Esophagus (tissue), 2 donors: ENCODE measurements around the gene NOTCH1. TPM values are rescaled to one million over a fixed set of nuclear protein-coding genes. Genes with fewer than 3 reads are reported as not detected.

ENCODE experiments used
- H3K27ac ChIP-seq, 2 donors: one replicate each; pipeline ENCODE4 v1.5.1; 2013; ENCODE audit warnings: low read depth in 2 of 2, mild to moderate bottlenecking in 2 of 2, inconsistent platforms in 1 of 2, low read length in 1 of 2, moderate library complexity in 1 of 2
- H3K27me3 ChIP-seq, 2 donors: one replicate each; pipeline ENCODE4 v1.6.1; 2013; ENCODE audit warnings: low read length in 2 of 2, control low read depth in 1 of 2, mild to moderate bottlenecking in 1 of 2; ENCODE audit not compliant: insufficient read depth in 2 of 2, control insufficient read depth in 1 of 2
- H3K36me3 ChIP-seq, 2 donors: one replicate each; pipeline ENCODE4 v1.6.1; 2013; ENCODE audit warnings: low read length in 1 of 2; ENCODE audit not compliant: control insufficient read depth in 2 of 2, insufficient read depth in 2 of 2
- H3K4me1 ChIP-seq, 2 donors: one replicate each; pipeline ENCODE4 v1.6.1; 2013; ENCODE audit warnings: low read length in 1 of 2; ENCODE audit not compliant: control insufficient read depth in 2 of 2, insufficient read depth in 2 of 2
- H3K4me3 ChIP-seq, 2 donors: one replicate each; pipeline ENCODE4 v1.5.1; 2013; ENCODE audit warnings: low read length in 2 of 2, mild to moderate bottlenecking in 2 of 2, low read depth in 1 of 2, moderate library complexity in 1 of 2
- H3K9me3 ChIP-seq, 2 donors: one replicate each; pipeline ENCODE4 v1.6.1; 2013; ENCODE audit warnings: mild to moderate bottlenecking in 2 of 2, low read depth in 1 of 2, low read length in 1 of 2, moderate library complexity in 1 of 2; ENCODE audit not compliant: control insufficient read depth in 2 of 2, insufficient read depth in 1 of 2
- WGBS, 2 donors: extraction: QIAGEN DNeasy Blood & Tissue Kit; methylation state at CpG; one replicate each; pipeline ENCODE4 v1.1.7; 2013; 5-methylcytosine and 5-hydroxymethylcytosine counted together
- polyA plus RNA-seq, 2 donors: library from polyadenylated mRNA; stranded (reverse); fragments of 200-250 nt; gene quantifications; one replicate each; pipeline ENCODE4 v1.2.3, GENCODE V29; 2013
- donor health status: healthy with polysubstance abuse.
- donor health status: Bipolar disorder and iron deficiency.

The NOTCH1 gene
- polyA plus RNA-seq = 10 to 100 TPM in 1 of 2 donors, 1 to 10 TPM in 1; 9.6 to 19.8 TPM

GRCh38 chr9:136545965-136546696, at the start of gene NOTCH1:
Gene NOTCH1 (minus strand): TSS chr9:136546048. CDS start chr9:136545786, 262 bp downstream.
- Histone ChIP-seq H3K9me3 (no peaks in the 10 kb centered on the region), H3K27me3 (no peaks in the 10 kb centered on the region), H3K27ac (peak within 1 kb of the TSS; percentile 99), H3K36me3 (peaks cover 0 to 17% of the 10 kb centered on the region in 2 donors), H3K4me3 (peak within 1 kb of the TSS; percentile 73 to 82), H3K4me1 (peaks cover 12 to 43% of the 10 kb centered on the region in 2 donors)
- WGBS, 2 donors = 0 to 1% methylated on average over 81 to 94 of the region's 94 CpGs

DNA sequence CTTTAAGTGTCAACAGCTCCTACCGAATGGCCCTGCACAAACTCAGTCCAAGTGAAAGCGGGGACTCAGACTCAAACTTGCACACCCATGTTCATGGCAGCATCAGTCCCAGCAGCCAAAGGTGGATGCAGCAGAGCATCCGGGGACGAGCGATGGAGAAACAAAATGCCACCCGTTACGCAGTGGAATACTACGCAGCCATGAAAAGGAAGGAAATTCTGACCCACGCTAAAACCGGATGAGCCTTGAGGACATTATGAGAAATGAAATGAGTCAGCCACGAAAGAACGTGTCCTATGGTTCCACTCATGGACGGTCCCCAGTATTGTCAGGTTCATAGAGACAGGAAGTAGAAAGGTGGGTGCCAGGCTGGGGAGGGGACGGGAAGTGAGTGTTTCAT, 48.6 kb upstream of the NOTCH1 start:
- H3K4me3 ChIP-seq = no peak overlapping the region
- H3K4me1 ChIP-seq = peaks cover 0 to 11% of the 10 kb centered on the region in 2 donors
- no peaks in the 10 kb centered on the region for H3K9me3 ChIP-seq
- WGBS, 2 donors = 92 to 94% methylated on average over 14 of the region's 14 CpGs
- H3K27me3 ChIP-seq = no peaks in the 10 kb centered on the region
- no peaks in the 10 kb centered on the region for H3K36me3 ChIP-seq
- H3K27ac ChIP-seq = no peak overlapping the region

- H3K27me3 ChIP-seq = no peaks in the 10 kb centered on the region
- WGBS, 2 donors = 79 to 85% methylated on average over 8 of the region's 8 CpGs
- H3K27ac ChIP-seq = no peak overlapping the region
- peaks cover 0 to 13% of the 10 kb centered on the region in 2 donors for H3K4me1 ChIP-seq
- H3K36me3 ChIP-seq = no peaks in the 10 kb centered on the region
- H3K9me3 ChIP-seq = no peaks in the 10 kb centered on the region
- no peak overlapping the region for H3K4me3 ChIP-seq
These were observed 47.7 kb upstream of the NOTCH1 start for GRCh38 chr9:136593581-136593980.

- WGBS, 2 donors = 84 to 85% methylated on average over 13 of the region's 13 CpGs
These were observed 46.8 kb upstream of the NOTCH1 start for GRCh38 chr9:136592666-136593065.

GRCh38 chr9:136590821-136591752, 45.2 kb upstream of the NOTCH1 start:
- H3K4me1 ChIP-seq = peaks cover 0 to 18% of the 10 kb centered on the region in 2 donors
- no peaks in the 10 kb centered on the region for H3K36me3 ChIP-seq
- WGBS, 2 donors = 81 to 84% methylated on average over 26 of the region's 26 CpGs

More at GRCh38 chr9:136592666-136593065, 46.8 kb upstream of the NOTCH1 start:
- Histone ChIP-seq H3K27me3 (no peaks in the 10 kb centered on the region), H3K27ac (no peak overlapping the region), H3K9me3 (no peaks in the 10 kb centered on the region), H3K4me1 (peaks cover 0 to 11% of the 10 kb centered on the region in 2 donors), H3K36me3 (no peaks in the 10 kb centered on the region), H3K4me3 (no peak overlapping the region)

GRCh38 chr9:136589766-136590763, 44.2 kb upstream of the NOTCH1 start:
- Histone ChIP-seq H3K4me3 (no peak overlapping the region), H3K27me3 (no peaks in the 10 kb centered on the region), H3K4me1 (peaks cover 0 to 22% of the 10 kb centered on the region in 2 donors), H3K27ac (no peak overlapping the region), H3K36me3 (no peaks in the 10 kb centered on the region), H3K9me3 (no peaks in the 10 kb centered on the region)
- 79 to 82% methylated on average over 29 of the region's 29 CpGs for WGBS, 2 donors

More at GRCh38 chr9:136590821-136591752, 45.2 kb upstream of the NOTCH1 start:
- Histone ChIP-seq H3K27me3 (no peaks in the 10 kb centered on the region), H3K9me3 (no peaks in the 10 kb centered on the region), H3K4me3 (no peak overlapping the region), H3K27ac (no peak overlapping the region)

DNA sequence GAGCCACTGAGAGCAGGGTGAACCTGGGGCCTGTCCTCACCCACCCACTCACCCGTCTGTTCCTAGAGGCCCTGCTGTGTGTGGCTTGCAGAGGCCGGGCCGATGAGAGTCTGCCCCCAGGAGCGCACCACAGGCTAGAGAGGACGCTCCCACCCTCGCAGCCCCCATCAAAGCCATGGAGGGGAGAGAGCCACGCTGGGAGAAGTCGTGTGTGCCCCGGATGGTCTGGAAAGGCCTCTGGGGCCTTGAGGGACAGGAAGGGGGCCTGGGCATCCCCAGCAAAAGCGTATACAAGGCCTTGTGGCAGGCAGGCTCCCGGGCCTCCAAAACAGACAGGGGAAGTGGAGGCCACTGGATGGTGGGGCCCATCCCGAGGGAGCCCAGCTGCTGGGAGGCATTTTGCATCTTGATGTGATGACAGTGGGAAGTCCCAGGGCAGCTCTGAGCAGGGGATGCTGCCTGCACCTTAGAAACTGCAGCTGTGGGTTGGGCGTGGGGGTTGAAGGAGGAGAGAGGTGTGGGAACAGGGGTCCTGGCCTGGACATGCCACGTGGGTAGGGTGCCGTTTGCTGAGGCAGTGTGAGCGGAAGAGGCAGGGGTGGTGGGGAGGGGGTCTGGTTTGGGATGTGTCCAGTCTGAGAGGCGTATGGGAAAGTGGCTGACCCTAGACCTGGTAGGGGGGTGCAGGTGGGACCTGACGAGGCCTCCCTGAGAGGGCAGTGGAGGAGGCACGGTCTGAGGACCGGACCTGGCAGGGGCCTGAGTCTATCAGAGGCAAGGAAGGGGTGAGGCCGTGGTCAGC, 43.0 kb upstream of the NOTCH1 start:
- H3K4me1 ChIP-seq = peaks cover 0 to 22% of the 10 kb centered on the region in 2 donors

DNA sequence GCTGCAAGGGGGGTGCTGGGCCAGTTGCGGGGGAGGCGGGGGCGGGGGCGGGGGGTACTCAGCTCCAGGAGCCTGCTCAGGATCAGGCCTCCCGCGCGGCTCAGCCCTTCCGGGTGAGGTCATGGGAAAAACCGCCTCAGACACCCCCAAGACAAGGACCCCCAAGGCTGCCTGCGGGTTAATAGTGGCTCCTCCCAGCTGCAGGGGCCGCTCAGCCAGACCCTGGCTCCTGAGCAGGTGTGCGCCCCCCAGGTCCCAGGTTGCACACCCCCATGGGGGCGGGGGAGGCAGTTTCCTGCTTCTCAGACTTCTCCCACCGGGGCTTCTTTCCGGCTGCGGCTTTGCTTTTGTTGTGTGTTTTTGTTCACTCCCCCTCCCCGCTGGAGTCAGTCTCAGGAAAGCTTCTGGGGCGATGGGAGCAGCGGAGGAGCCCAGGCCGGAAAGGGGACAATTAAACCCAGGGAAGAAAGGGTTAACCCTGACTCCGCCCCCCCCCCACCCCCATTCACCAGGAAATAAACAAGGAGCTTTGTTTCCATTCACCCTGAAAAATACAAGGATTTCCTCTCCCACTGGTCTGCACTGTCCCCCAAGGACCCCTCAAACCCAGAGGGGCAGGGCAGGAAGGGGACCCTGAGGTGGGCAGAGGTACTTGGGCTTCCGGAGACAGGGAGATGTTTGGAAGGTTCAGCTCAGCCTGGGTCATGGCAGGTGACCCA, 42.3 kb upstream of the NOTCH1 start:
- H3K4me1 ChIP-seq = peaks cover 0 to 22% of the 10 kb centered on the region in 2 donors
- WGBS, 2 donors = 35 to 42% methylated on average over 13 to 22 of the region's 22 CpGs
- no peaks in the 10 kb centered on the region for H3K27me3 ChIP-seq
- H3K9me3 ChIP-seq = no peaks in the 10 kb centered on the region
- H3K36me3 ChIP-seq = no peaks in the 10 kb centered on the region
- no peak overlapping the region for H3K27ac ChIP-seq
- H3K4me3 ChIP-seq = no peak overlapping the region

More for the DNA sequence above, 43.0 kb upstream of the NOTCH1 start:
- Histone ChIP-seq H3K27ac (no peak overlapping the region), H3K9me3 (no peaks in the 10 kb centered on the region), H3K4me3 (no peak overlapping the region), H3K36me3 (no peaks in the 10 kb centered on the region), H3K27me3 (no peaks in the 10 kb centered on the region)
- 75 to 78% methylated on average over 21 of the region's 21 CpGs for WGBS, 2 donors
